Neural cell (in vitro differentiated cells): ENCODE data around the gene SLC25A26. TPM values are rescaled to one million over a fixed set of nuclear protein-coding genes. Genes with fewer than 3 reads are reported as not detected.

Experiments
- H2AFZ ChIP-seq: fragments of 200-600, 300-800 bp; sonication (generic), shearing (Covaris generic); 2 replicates; pipeline ENCODE4 v1.6.0; 2014; ENCODE audit warnings: low read depth, mild to moderate bottlenecking, antibody characterized with exemption, low read length, moderate library complexity
- H3F3A ChIP-seq: fragments of 200-600 bp; shearing (Covaris generic); 2 replicates; pipeline ENCODE4 v1.6.1; 2016; ENCODE audit warnings: mild to moderate bottlenecking, moderate library complexity, mixed read lengths, antibody characterized with exemption, low read length; ENCODE audit not compliant: insufficient read depth, poor library complexity, severe bottlenecking
- H3K27ac ChIP-seq: fragments of 200-600, 300-800 bp; sonication (generic), shearing (Covaris generic); 2 replicates; pipeline ENCODE4 v1.5.1; 2014; ENCODE audit warnings: mild to moderate bottlenecking, low read length, moderate library complexity
- H3K27me3 ChIP-seq: fragments of 300-800, 200-600 bp; sonication (generic), shearing (Covaris generic); 2 replicates; pipeline ENCODE4 v1.6.0; 2014; ENCODE audit warnings: mild to moderate bottlenecking, low read depth, low read length, moderate library complexity; ENCODE audit not compliant: insufficient read depth
- H3K36me3 ChIP-seq: fragments of 300-800, 200-600 bp; sonication (generic), shearing (Covaris generic); 2 replicates; pipeline ENCODE4 v1.5.1; 2014; ENCODE audit warnings: mild to moderate bottlenecking, antibody characterized with exemption, low read length, moderate library complexity; ENCODE audit not compliant: insufficient read depth
- H3K4me2 ChIP-seq: fragments of 300-800, 200-600 bp; sonication (generic), shearing (Covaris generic); 2 replicates; pipeline ENCODE4 v1.6.0; 2014; ENCODE audit warnings: mild to moderate bottlenecking, low read length
- H3K4me3 ChIP-seq: fragments of 300-800, 200-600 bp; sonication (generic), shearing (Covaris generic); 2 replicates; pipeline ENCODE4 v1.5.1; 2014; ENCODE audit warnings: mild to moderate bottlenecking, low read length, moderate library complexity
- H3K79me2 ChIP-seq: fragments of 200-600 bp; shearing (Covaris generic); replicated peaks from 2 replicates; pipeline ENCODE4 v1.6.0; 2014; ENCODE audit warnings: mild to moderate bottlenecking, low read length, moderate library complexity; ENCODE audit not compliant: insufficient read depth
- H3K9ac ChIP-seq: fragments of 300-800, 200-600 bp; sonication (generic), shearing (Covaris generic); 2 replicates; pipeline ENCODE4 v1.6.1; 2016; ENCODE audit warnings: mild to moderate bottlenecking, low read length, mixed read lengths
- H3K9me2 ChIP-seq: fragments of 200-600 bp; shearing (Covaris generic); 2 replicates; pipeline ENCODE4 v1.6.1; 2016; ENCODE audit warnings: mild to moderate bottlenecking, low read length, mixed read lengths; ENCODE audit not compliant: insufficient read depth
- H3K9me3 ChIP-seq: fragments of 200-600, 300-800 bp; sonication (generic), shearing (Covaris generic); 2 replicates; pipeline ENCODE4 v1.6.1; 2016; ENCODE audit warnings: mild to moderate bottlenecking, mixed run types, low read length, moderate library complexity, mixed read lengths
- H4K20me1 ChIP-seq: fragments of 200-600 bp; shearing (Covaris generic); 2 replicates; pipeline ENCODE4 v1.6.1; 2016; ENCODE audit warnings: mild to moderate bottlenecking, mixed run types; ENCODE audit not compliant: insufficient read depth
- EP300 ChIP-seq: fragments of 450-650 bp; conservative IDR thresholded peaks from 2 replicates; pipeline ENCODE4 v1.6.1; 2014; ENCODE audit warnings: antibody characterized with exemption, mild to moderate bottlenecking, moderate library complexity; ENCODE audit not compliant: poor library complexity, severe bottlenecking
- EZH2 ChIP-seq: fragments of 200-600, 300-800 bp; shearing (Covaris generic), sonication (generic); IDR thresholded peaks from 2 replicates; pipeline ENCODE4 v1.6.1; 2014; ENCODE audit warnings: antibody characterized with exemption, low read length, borderline replicate concordance, mild to moderate bottlenecking; ENCODE audit not compliant: insufficient read depth, poor library complexity, severe bottlenecking
- MXI1 ChIP-seq: fragments of 450-650 bp; conservative IDR thresholded peaks from 2 replicates; pipeline ENCODE4 v1.6.1; 2014; ENCODE audit warnings: antibody characterized with exemption, mild to moderate bottlenecking; ENCODE audit not compliant: poor library complexity, severe bottlenecking
- POLR2AphosphoS5 ChIP-seq: IDR thresholded peaks from 2 replicates; pipeline ENCODE4 v1.6.1; 2012
- RAD21 ChIP-seq: fragments of 450-650 bp; conservative IDR thresholded peaks from 2 replicates; pipeline ENCODE4 v1.6.1; 2014; ENCODE audit warnings: antibody characterized with exemption, mild to moderate bottlenecking, moderate library complexity
- SMC3 ChIP-seq: fragments of 450-650 bp; conservative IDR thresholded peaks from 2 replicates; pipeline ENCODE4 v1.6.1; 2014; ENCODE audit warnings: antibody characterized with exemption, mild to moderate bottlenecking, moderate library complexity; ENCODE audit not compliant: poor library complexity
- TAF1 ChIP-seq: IDR thresholded peaks from 2 replicates; pipeline ENCODE4 v1.6.1; 2012; ENCODE audit warnings: low read depth
- polyA plus RNA-seq: library from polyadenylated mRNA; depleted of rRNA; stranded (reverse); fragments of >200 nt; gene quantifications from 2 replicates; pipeline ENCODE4 v1.2.3, GENCODE V29; 2014
- TF ChIP-seq, protein P1 (sequence below): IDR thresholded peaks from 2 replicates; pipeline ENCODE4 v1.6.1; 2012; ENCODE audit warnings: borderline replicate concordance
- TF ChIP-seq, protein P2 (sequence below): fragments of 450-650 bp; IDR thresholded peaks from 2 replicates; pipeline ENCODE4 v1.5.1; 2014; ENCODE audit warnings: antibody characterized with exemption, mild to moderate bottlenecking, moderate library complexity; ENCODE audit not compliant: poor library complexity, severe bottlenecking

SLC25A26 gene
- polyA plus RNA-seq, 1 donor from 2014 or later = 21.0 TPM

DNA sequence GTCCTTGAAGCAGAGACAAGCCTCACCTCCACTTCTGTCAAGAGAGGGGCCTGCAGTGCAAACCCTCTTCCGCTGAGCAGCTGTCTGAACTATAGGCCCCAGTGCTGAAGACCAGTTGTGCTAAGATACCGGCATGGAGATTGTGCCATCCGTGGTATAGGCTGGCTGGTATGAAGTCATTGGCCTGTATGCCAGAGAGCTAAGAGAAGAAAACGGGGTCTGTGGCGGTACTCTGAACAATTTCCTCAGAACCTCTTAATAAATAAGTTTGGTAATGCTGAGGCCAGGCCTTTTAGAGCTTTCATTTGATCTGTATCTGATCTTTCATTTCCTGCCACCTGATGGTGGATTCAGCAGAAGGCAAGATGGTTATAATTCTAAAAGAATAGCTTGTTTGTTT, 157.0 kb downstream of the SLC25A26 start:
- H3K79me2 ChIP-seq = no peaks in the 10 kb centered on the region
- no peak overlapping the region for H2AFZ ChIP-seq
- H3K9me2 ChIP-seq = no peaks in the 10 kb centered on the region
- no peaks in the 10 kb centered on the region for H3K36me3 ChIP-seq
- no peak overlapping the region for H3K27ac ChIP-seq
- H3F3A ChIP-seq = no peaks in the 10 kb centered on the region
- no peaks in the 10 kb centered on the region for H3K27me3 ChIP-seq
- no peak overlapping the region for H3K4me3 ChIP-seq
- H3K4me2 ChIP-seq = no peak overlapping the region
- H3K9ac ChIP-seq = no peak overlapping the region
- no peaks in the 10 kb centered on the region for H4K20me1 ChIP-seq
- TF ChIP-seq MXI1 = no peak
- TF ChIP-seq, protein P1, sequence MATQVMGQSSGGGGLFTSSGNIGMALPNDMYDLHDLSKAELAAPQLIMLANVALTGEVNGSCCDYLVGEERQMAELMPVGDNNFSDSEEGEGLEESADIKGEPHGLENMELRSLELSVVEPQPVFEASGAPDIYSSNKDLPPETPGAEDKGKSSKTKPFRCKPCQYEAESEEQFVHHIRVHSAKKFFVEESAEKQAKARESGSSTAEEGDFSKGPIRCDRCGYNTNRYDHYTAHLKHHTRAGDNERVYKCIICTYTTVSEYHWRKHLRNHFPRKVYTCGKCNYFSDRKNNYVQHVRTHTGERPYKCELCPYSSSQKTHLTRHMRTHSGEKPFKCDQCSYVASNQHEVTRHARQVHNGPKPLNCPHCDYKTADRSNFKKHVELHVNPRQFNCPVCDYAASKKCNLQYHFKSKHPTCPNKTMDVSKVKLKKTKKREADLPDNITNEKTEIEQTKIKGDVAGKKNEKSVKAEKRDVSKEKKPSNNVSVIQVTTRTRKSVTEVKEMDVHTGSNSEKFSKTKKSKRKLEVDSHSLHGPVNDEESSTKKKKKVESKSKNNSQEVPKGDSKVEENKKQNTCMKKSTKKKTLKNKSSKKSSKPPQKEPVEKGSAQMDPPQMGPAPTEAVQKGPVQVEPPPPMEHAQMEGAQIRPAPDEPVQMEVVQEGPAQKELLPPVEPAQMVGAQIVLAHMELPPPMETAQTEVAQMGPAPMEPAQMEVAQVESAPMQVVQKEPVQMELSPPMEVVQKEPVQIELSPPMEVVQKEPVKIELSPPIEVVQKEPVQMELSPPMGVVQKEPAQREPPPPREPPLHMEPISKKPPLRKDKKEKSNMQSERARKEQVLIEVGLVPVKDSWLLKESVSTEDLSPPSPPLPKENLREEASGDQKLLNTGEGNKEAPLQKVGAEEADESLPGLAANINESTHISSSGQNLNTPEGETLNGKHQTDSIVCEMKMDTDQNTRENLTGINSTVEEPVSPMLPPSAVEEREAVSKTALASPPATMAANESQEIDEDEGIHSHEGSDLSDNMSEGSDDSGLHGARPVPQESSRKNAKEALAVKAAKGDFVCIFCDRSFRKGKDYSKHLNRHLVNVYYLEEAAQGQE = no peak
- H3K9me3 ChIP-seq = no peaks in the 10 kb centered on the region

DNA sequence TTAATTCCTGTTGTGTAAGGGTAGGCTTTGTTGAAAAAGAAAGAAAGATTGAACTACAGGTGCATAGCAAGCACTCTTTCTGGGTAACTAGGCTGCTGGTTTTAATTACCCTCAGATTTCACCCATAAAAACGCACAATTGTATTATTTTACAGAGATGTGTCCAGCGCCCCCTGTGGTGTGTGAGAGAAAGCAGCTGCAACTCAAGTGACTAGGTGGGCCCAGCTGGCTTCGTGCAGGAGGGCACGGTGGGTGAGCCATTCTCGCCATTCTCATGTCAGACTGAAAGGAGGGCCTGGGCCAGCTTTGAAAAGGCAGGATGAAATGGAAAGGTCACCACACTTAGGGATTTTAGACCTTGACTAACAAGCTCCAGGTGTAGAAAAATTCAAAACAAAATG, 157.5 kb downstream of the SLC25A26 start:
- no peak overlapping the region for H3K4me2 ChIP-seq
- no peak overlapping the region for H3K4me3 ChIP-seq
- H3K79me2 ChIP-seq = no peaks in the 10 kb centered on the region
- H3K9me3 ChIP-seq = no peaks in the 10 kb centered on the region
- H3K27ac ChIP-seq = no peak overlapping the region
- H2AFZ ChIP-seq = no peak overlapping the region
- no peak overlapping the region for H3K9ac ChIP-seq
- TF ChIP-seq, protein P2, sequence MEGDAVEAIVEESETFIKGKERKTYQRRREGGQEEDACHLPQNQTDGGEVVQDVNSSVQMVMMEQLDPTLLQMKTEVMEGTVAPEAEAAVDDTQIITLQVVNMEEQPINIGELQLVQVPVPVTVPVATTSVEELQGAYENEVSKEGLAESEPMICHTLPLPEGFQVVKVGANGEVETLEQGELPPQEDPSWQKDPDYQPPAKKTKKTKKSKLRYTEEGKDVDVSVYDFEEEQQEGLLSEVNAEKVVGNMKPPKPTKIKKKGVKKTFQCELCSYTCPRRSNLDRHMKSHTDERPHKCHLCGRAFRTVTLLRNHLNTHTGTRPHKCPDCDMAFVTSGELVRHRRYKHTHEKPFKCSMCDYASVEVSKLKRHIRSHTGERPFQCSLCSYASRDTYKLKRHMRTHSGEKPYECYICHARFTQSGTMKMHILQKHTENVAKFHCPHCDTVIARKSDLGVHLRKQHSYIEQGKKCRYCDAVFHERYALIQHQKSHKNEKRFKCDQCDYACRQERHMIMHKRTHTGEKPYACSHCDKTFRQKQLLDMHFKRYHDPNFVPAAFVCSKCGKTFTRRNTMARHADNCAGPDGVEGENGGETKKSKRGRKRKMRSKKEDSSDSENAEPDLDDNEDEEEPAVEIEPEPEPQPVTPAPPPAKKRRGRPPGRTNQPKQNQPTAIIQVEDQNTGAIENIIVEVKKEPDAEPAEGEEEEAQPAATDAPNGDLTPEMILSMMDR = peak; percentile 29
- no peak for TF ChIP-seq POLR2AphosphoS5
- no peaks in the 10 kb centered on the region for H3K27me3 ChIP-seq
- H4K20me1 ChIP-seq = no peaks in the 10 kb centered on the region
- H3K36me3 ChIP-seq = no peaks in the 10 kb centered on the region
- H3K9me2 ChIP-seq = no peaks in the 10 kb centered on the region
- no peaks in the 10 kb centered on the region for H3F3A ChIP-seq

DNA sequence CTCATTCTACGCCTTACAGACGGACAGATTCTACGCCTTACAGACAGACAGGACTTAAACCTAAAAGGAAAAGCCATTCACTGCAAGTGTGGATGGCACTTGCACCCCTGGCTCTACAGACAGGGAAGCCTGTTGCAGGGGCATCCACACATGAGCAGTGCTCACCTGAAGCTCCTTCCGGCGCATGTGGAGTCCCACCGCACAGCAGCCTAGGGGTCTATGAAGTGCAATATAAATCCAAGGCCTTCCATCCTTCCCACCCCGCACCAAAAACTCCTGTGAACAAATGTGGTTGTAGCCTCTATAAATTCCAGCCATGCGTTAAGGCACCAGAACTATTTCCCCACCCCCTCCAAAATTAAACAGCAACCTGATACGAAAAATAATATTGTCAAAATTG, 158.8 kb downstream of the SLC25A26 start:
- H3K79me2 ChIP-seq = no peaks in the 10 kb centered on the region
- H3K9me2 ChIP-seq = no peaks in the 10 kb centered on the region
- H3K4me3 ChIP-seq = no peak overlapping the region
- H2AFZ ChIP-seq = no peak overlapping the region
- no peaks in the 10 kb centered on the region for H3F3A ChIP-seq
- no peak overlapping the region for H3K9ac ChIP-seq
- TF ChIP-seq RAD21 = no peak
- no peak for TF ChIP-seq SMC3
- TF ChIP-seq, protein P1 = no peak
- TF ChIP-seq, protein P2 = no peak
- no peak for TF ChIP-seq EP300
- TF ChIP-seq MXI1 = no peak
- no peak for TF ChIP-seq POLR2AphosphoS5
- TF ChIP-seq TAF1 = no peak
- TF ChIP-seq EZH2 = no peak
- no peak overlapping the region for H3K27ac ChIP-seq
- no peak overlapping the region for H3K4me2 ChIP-seq
- H3K36me3 ChIP-seq = peaks cover 4% of the 10 kb centered on the region
- no peaks in the 10 kb centered on the region for H4K20me1 ChIP-seq
- no peaks in the 10 kb centered on the region for H3K27me3 ChIP-seq
- H3K9me3 ChIP-seq = no peaks in the 10 kb centered on the region
